H9 (cell line): ENCODE data around the gene TPD52L2. TPM values are rescaled to one million over a fixed set of nuclear protein-coding genes. Genes with fewer than 3 reads are reported as not detected.
A peak's percentile ranks its signal among the peaks of the same experiment; 100 is the strongest.

Experiments used
- DNase-seq: peaks from one replicate; pipeline ENCODE4 v3.0.0-alpha.2; 2017
- H2AFZ ChIP-seq: one replicate; pipeline ENCODE4 v1.6.1; 2013; ENCODE audit warnings: mild to moderate bottlenecking, low read length, control low read depth, moderate library complexity
- H2AK5ac ChIP-seq: 2 replicates; pipeline ENCODE4 v1.6.1; 2013; ENCODE audit warnings: low read length, control low read depth, mixed read lengths; ENCODE audit not compliant: insufficient read length
- H2BK120ac ChIP-seq: one replicate; pipeline ENCODE4 v1.6.1; 2013; ENCODE audit warnings: low read depth, mild to moderate bottlenecking, low read length, control low read depth, inconsistent platforms; ENCODE audit not compliant: poor library complexity, severe bottlenecking
- H2BK12ac ChIP-seq: 2 replicates; pipeline ENCODE4 v1.6.1; 2013; ENCODE audit warnings: low read length, control low read depth, mixed read lengths, low read depth; ENCODE audit not compliant: insufficient read length
- H2BK15ac ChIP-seq: 2 replicates; pipeline ENCODE4 v1.6.1; 2013; ENCODE audit warnings: low read depth, low read length, control low read depth
- H2BK20ac ChIP-seq: one replicate; pipeline ENCODE4 v1.6.1; 2013; ENCODE audit warnings: low read depth, mild to moderate bottlenecking, low read length, control low read depth, inconsistent platforms; ENCODE audit not compliant: poor library complexity, severe bottlenecking
- H2BK5ac ChIP-seq: 2 replicates; pipeline ENCODE4 v1.6.1; 2013; ENCODE audit warnings: low read length, control low read depth, mixed read lengths; ENCODE audit not compliant: insufficient read length
- H3K14ac ChIP-seq: 2 replicates; pipeline ENCODE4 v1.6.1; 2013; ENCODE audit warnings: low read length, control low read depth; ENCODE audit not compliant: insufficient read depth
- H3K18ac ChIP-seq: 2 replicates; pipeline ENCODE4 v1.6.1; 2013; ENCODE audit warnings: low read depth, mild to moderate bottlenecking, mixed read lengths, low read length, control low read depth; ENCODE audit not compliant: insufficient read length
- H3K23ac ChIP-seq: 2 replicates; pipeline ENCODE4 v1.6.1; 2013; ENCODE audit warnings: low read length, control low read depth, mixed read lengths, low read depth; ENCODE audit not compliant: insufficient read length
- H3K23me2 ChIP-seq: 2 replicates; pipeline ENCODE4 v1.6.1; 2013; ENCODE audit warnings: low read depth, mild to moderate bottlenecking, mixed read lengths, low read length, control low read depth; ENCODE audit not compliant: insufficient read length, poor library complexity, severe bottlenecking
- H3K27ac ChIP-seq: 2 replicates; pipeline ENCODE4 v1.5.1; 2013; ENCODE audit warnings: low read length, control low read depth, mixed read lengths, low read depth; ENCODE audit not compliant: insufficient read length
- H3K27me3 ChIP-seq: 2 replicates; pipeline ENCODE4 v1.6.1; 2013; ENCODE audit warnings: low read length, control low read depth, inconsistent platforms; ENCODE audit not compliant: insufficient read depth
- H3K4ac ChIP-seq: 2 replicates; pipeline ENCODE4 v1.6.1; 2013; ENCODE audit warnings: low read depth, mild to moderate bottlenecking, control low read depth, inconsistent platforms, low read length, moderate library complexity
- H3K4me1 ChIP-seq: 2 replicates; pipeline ENCODE4 v1.6.1; 2013; ENCODE audit warnings: low read length, control low read depth, inconsistent platforms; ENCODE audit not compliant: insufficient read depth
- H3K4me2 ChIP-seq: 2 replicates; pipeline ENCODE4 v1.6.1; 2013; ENCODE audit warnings: low read length, control low read depth, mixed read lengths; ENCODE audit not compliant: insufficient read length, insufficient read depth
- H3K56ac ChIP-seq: 2 replicates; pipeline ENCODE4 v1.6.1; 2013; ENCODE audit warnings: low read depth, mild to moderate bottlenecking, mixed read lengths, low read length, control low read depth; ENCODE audit not compliant: insufficient read length
- H3K79me1 ChIP-seq: 2 replicates; pipeline ENCODE4 v1.6.1; 2013; ENCODE audit warnings: low read depth, mild to moderate bottlenecking, moderate library complexity, low read length, control low read depth, inconsistent platforms; ENCODE audit not compliant: insufficient read depth, poor library complexity, severe bottlenecking
- H3K79me2 ChIP-seq: 2 replicates; pipeline ENCODE4 v1.6.1; 2013; ENCODE audit warnings: low read length, control low read depth, inconsistent platforms; ENCODE audit not compliant: insufficient read depth
- H3K9ac ChIP-seq: 2 replicates; pipeline ENCODE4 v1.6.1; 2013; ENCODE audit warnings: low read length, control low read depth, mixed read lengths; ENCODE audit not compliant: insufficient read length; ENCODE audit errors: extremely low read depth
- H3K9me3 ChIP-seq: one replicate; pipeline ENCODE4 v1.6.1; 2013; ENCODE audit warnings: low read depth, low read length, inconsistent platforms; ENCODE audit not compliant: control insufficient read depth
- H3T11ph ChIP-seq: one replicate; pipeline ENCODE4 v1.6.1; 2013; ENCODE audit warnings: mild to moderate bottlenecking, low read length, control low read depth, inconsistent platforms
- H4K20me1 ChIP-seq: one replicate; pipeline ENCODE4 v1.6.1; 2013; ENCODE audit not compliant: control insufficient read depth, insufficient read length, insufficient read depth
- H4K5ac ChIP-seq: 2 replicates; pipeline ENCODE4 v1.6.1; 2013; ENCODE audit warnings: low read depth, mild to moderate bottlenecking, mixed read lengths, low read length, control low read depth; ENCODE audit not compliant: insufficient read length
- H4K8ac ChIP-seq: replicated peaks from 2 replicates; pipeline ENCODE4 v1.6.1; 2013; ENCODE audit warnings: low read length, control low read depth, mixed read lengths, low read depth; ENCODE audit not compliant: insufficient read length
- H4K91ac ChIP-seq: 2 replicates; pipeline ENCODE4 v1.6.1; 2013; ENCODE audit warnings: low read depth, mild to moderate bottlenecking, moderate library complexity, mixed read lengths, low read length, control low read depth; ENCODE audit not compliant: insufficient read length
- H3K27ac Mint-ChIP-seq, 3 experiments: 2 replicates in 2 of 3; 3 replicates in 1 of 3; pipeline ENCODE4 v1.8.0; 2020 to 2021; ENCODE audit warnings: mixed read lengths in 3 of 3, mild to moderate bottlenecking in 1 of 3, moderate library complexity in 1 of 3
- H3K27me3 Mint-ChIP-seq: 2 replicates; pipeline ENCODE4 v1.8.0; 2021; ENCODE audit warnings: low read depth, mild to moderate bottlenecking, moderate library complexity, mixed read lengths
- H3K36me3 Mint-ChIP-seq, 3 experiments: 2 replicates in 2 of 3; 3 replicates in 1 of 3; pipeline ENCODE4 v1.8.0; 2020 to 2021; ENCODE audit warnings: low read depth in 3 of 3, mixed read lengths in 3 of 3; ENCODE audit not compliant: insufficient read depth in 1 of 3
- H3K4me1 Mint-ChIP-seq, 2 experiments: 2 replicates each; pipeline ENCODE4 v1.8.0; 2020; ENCODE audit warnings: mixed read lengths in 2 of 2
- H3K4me3 Mint-ChIP-seq, 2 experiments: 2 replicates in 1 of 2; 3 replicates in 1 of 2; pipeline ENCODE4 v1.8.0; 2020 to 2021; ENCODE audit warnings: mild to moderate bottlenecking in 2 of 2, mixed read lengths in 2 of 2, moderate library complexity in 1 of 2
- H3K9me3 Mint-ChIP-seq, 2 experiments: 2 replicates in 1 of 2; 3 replicates in 1 of 2; pipeline ENCODE4 v1.8.0; 2020; ENCODE audit warnings: mild to moderate bottlenecking in 2 of 2, mixed read lengths in 2 of 2, moderate library complexity in 1 of 2
- CTCF ChIP-seq: fragments of 200-600 bp; sonication (generic); conservative IDR thresholded peaks from 3 replicates; pipeline ENCODE4 v1.8.0; 2021; ENCODE audit warnings: antibody characterized with exemption, mild to moderate bottlenecking
- WGBS: extraction: QIAGEN DNeasy Blood & Tissue Kit; methylation state at CpG from one replicate; pipeline ENCODE4 v1.1.7; 2013; ENCODE audit warnings: missing lambda C conversion rate, low lambda C conversion rate, mixed read lengths; ENCODE audit not compliant: insufficient read length; ENCODE audit errors: extremely low coverage; 5-methylcytosine and 5-hydroxymethylcytosine counted together
- total RNA-seq: library from RNA; stranded (reverse); gene quantifications from 2 replicates; pipeline ENCODE4 v1.2.1, GENCODE V29; 2021

TPD52L2 gene
- total RNA-seq, 1 experiment from 2014 or later: 94.1 TPM

GRCh38 chr20:63911176-63911575, 46.1 kb downstream of the TPD52L2 start:
- Histone ChIP-seq H4K8ac (no peak overlapping the region), H3K14ac (no peak overlapping the region), H4K20me1 (no peaks in the 10 kb centered on the region), H2BK12ac (no peak overlapping the region), H3K23me2 (no peaks in the 10 kb centered on the region), H2BK120ac (no peak overlapping the region), H2BK15ac (no peak overlapping the region), H3T11ph (no peak overlapping the region), H3K4me2 (no peak overlapping the region), H3K9me3 (no peaks in the 10 kb centered on the region), H3K4ac (no peak overlapping the region), H3K27me3 (no peaks in the 10 kb centered on the region), H2AK5ac (no peak overlapping the region), H2BK5ac (no peak overlapping the region), H3K4me1 (no peaks in the 10 kb centered on the region), H4K5ac (no peak overlapping the region), H4K91ac (no peak overlapping the region), H3K9ac (no peak overlapping the region), H3K56ac (no peak overlapping the region), H3K27ac (no peak overlapping the region), H3K18ac (no peak overlapping the region), H2BK20ac (no peak overlapping the region), H3K79me1 (no peaks in the 10 kb centered on the region), H3K79me2 (no peaks in the 10 kb centered on the region; the same call in 1 of the 2 replicates), H3K23ac (no peak overlapping the region), H2AFZ (no peak overlapping the region)
- Mint-ChIP-seq H3K4me3 (no peak overlapping the region), H3K36me3 (peaks cover 7 to 15% (median 8%) of the 10 kb centered on the region in 3 experiments; a peak in 6 of 7 replicates), H3K27ac (peak overlapping the region; percentile 68 to 91 (median 82); a peak in 4 of 7 replicates), H3K9me3 (peaks cover 2 to 6% of the 10 kb centered on the region in 2 experiments; a peak in 4 of 5 replicates), H3K4me1 (peaks cover 16 to 19% of the 10 kb centered on the region in 2 experiments), H3K27me3 (no peaks in the 10 kb centered on the region)
- WGBS: no CpG with 5 or more reads among the region's 12 CpGs
- DNase-seq: no peak
- no peak for TF ChIP-seq CTCF
